ENCODE measurements around the gene ZNF423. TPM values are rescaled to one million over a fixed set of nuclear protein-coding genes. Genes with fewer than 3 reads are reported as not detected.

ZNF423 gene
- total and polyA plus RNA-seq, 7 donors = 0.69 to 19.7 (median 3.6) TPM

GRCh38 chr16:49524216-49524946 lies 331.5 kb downstream of the ZNF423 start:
- no peak for DNase-seq
- Histone ChIP-seq H3K9me3 (no peaks in the 10 kb centered on the region), H3K36me3 (peaks cover 0 to 7% (median 2%) of the 10 kb centered on the region in 4 donors), H3K4me3 (no peak overlapping the region), H3K27me3 (no peaks in the 10 kb centered on the region), H3K4me1 (peaks cover 0 to 10% (median 6%) of the 10 kb centered on the region in 4 donors), H3K27ac (no peak overlapping the region)
- intact Hi-C loops (cut with DNase I) = no loop called here
- 54 to 78% methylated on average over 14 of the region's 14 CpGs for WGBS, 2 donors
- TF ChIP-seq CTCF (IDR thresholded peaks at IDR 0.05) (no peak), EP300 (IDR thresholded peaks at IDR 0.05) (no peak), POLR2A (IDR thresholded peaks at IDR 0.05) (no peak), POLR2AphosphoS5 (IDR thresholded peaks at IDR 0.05) (no peak)

- DNase-seq = no peak
- WGBS, 2 donors = 89 to 93% methylated on average over 17 of the region's 17 CpGs
Measured at GRCh38 chr16:49523435-49524159, 332.3 kb downstream of the ZNF423 start.

GRCh38 chr16:49521734-49522325 lies 334.1 kb downstream of the ZNF423 start:
- H3K9me3 ChIP-seq = no peaks in the 10 kb centered on the region
- DNase-seq = no peak
- no peak overlapping the region for H3K27ac ChIP-seq
- H3K27me3 ChIP-seq = no peaks in the 10 kb centered on the region
- no peak overlapping the region for H3K4me3 ChIP-seq
- no peaks in the 10 kb centered on the region for H3K4me1 ChIP-seq
- no peak for TF ChIP-seq EP300 (IDR thresholded peaks at IDR 0.05)
- no peak for TF ChIP-seq POLR2A (IDR thresholded peaks at IDR 0.05)
- no peak for TF ChIP-seq POLR2AphosphoS5 (IDR thresholded peaks at IDR 0.05)
- no peak for TF ChIP-seq CTCF (IDR thresholded peaks at IDR 0.05)
- H3K36me3 ChIP-seq = peaks cover 0 to 7% (median 2%) of the 10 kb centered on the region in 4 donors
- 89 to 93% methylated on average over 7 of the region's 7 CpGs for WGBS, 2 donors
- intact Hi-C loops (cut with DNase I) = no loop called here

More at GRCh38 chr16:49523435-49524159, 332.3 kb downstream of the ZNF423 start:
- H3K4me3 ChIP-seq = no peak overlapping the region
- peaks cover 0 to 7% (median 2%) of the 10 kb centered on the region in 4 donors for H3K36me3 ChIP-seq
- no peak overlapping the region for H3K27ac ChIP-seq
- peaks cover 0 to 7% (median 3%) of the 10 kb centered on the region in 4 donors for H3K4me1 ChIP-seq
- H3K27me3 ChIP-seq = no peaks in the 10 kb centered on the region
- intact Hi-C loops (cut with DNase I) = no loop called here
- TF ChIP-seq CTCF (IDR thresholded peaks at IDR 0.05) (no peak), POLR2A (IDR thresholded peaks at IDR 0.05) (no peak), EP300 (IDR thresholded peaks at IDR 0.05) (no peak), POLR2AphosphoS5 (IDR thresholded peaks at IDR 0.05) (no peak)
- H3K9me3 ChIP-seq = no peaks in the 10 kb centered on the region

- H3K27me3 ChIP-seq = no peaks in the 10 kb centered on the region
- no peaks in the 10 kb centered on the region for H3K9me3 ChIP-seq
- 78 to 89% methylated on average over 8 of the region's 8 CpGs for WGBS, 2 donors
- H3K27ac ChIP-seq = no peak overlapping the region
- no peaks in the 10 kb centered on the region for H3K4me1 ChIP-seq
- no peak for DNase-seq
- no peak overlapping the region for H3K4me3 ChIP-seq
- no peak for TF ChIP-seq EP300 (IDR thresholded peaks at IDR 0.05)
- TF ChIP-seq POLR2A (IDR thresholded peaks at IDR 0.05) = no peak
- TF ChIP-seq POLR2AphosphoS5 (IDR thresholded peaks at IDR 0.05) = no peak
- TF ChIP-seq CTCF (IDR thresholded peaks at IDR 0.05) = no peak
- H3K36me3 ChIP-seq = peaks cover 0 to 7% (median 2%) of the 10 kb centered on the region in 4 donors
- intact Hi-C loops (cut with DNase I) = no loop called here
Measured at GRCh38 chr16:49520492-49521038, 335.3 kb downstream of the ZNF423 start.
